Stimulated activated CD4-positive, alpha-beta T cell treated with anti-CD3 and anti-CD28 coated beads, Interleukin-4, amount 100 ng/mL, for 4 hours (primary cell): ENCODE data around the gene ULK3.

Experiments
- DNase-seq, 2 experiments: peaks; one replicate each; pipeline ENCODE4 v3.0.0-alpha.2; 2020

ULK3 gene

DNA sequence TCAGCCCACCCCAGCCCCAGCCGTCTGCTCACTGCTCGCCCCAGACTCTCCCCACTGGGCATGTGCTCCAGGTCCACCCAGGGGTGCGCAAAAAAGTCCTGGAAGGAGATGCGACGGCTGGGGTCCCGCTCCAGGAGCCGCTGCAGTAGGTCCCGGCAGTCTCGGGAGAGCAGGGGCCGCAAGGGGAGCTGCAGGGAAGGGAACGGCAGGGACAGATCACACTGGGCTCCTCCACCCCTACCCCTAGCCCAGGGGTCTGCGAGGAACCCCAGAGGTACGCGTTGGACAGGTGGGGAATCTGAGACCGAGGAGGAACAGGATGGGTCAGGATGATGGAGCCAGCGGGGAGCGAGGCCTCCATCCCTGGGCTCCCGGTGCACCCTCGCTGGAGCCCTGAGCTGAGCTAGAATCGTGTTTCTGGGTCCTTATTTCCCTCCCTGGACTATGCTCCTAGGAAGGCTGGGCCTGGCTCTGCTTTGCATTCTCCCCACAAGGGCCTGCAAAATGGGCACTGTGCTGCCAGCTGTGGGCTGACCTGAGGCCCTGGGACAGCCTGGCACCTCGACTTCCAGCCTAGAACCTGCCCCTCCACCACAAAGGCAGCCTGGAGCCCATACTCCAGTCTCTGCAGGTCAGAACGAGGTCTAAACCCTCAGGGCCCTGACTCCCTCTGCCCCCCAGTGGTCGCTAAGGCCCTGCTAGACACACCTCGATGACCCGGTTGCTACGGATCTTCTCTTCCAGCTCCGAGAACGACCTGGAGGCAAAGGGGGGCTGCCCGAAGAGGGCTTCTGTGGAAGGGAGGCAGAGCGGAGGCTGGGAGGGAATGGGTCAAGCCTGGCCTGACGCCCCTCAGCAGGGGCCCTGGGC, 3.2 kb downstream of the ULK3 start:
- DNase-seq: no peak

DNA sequence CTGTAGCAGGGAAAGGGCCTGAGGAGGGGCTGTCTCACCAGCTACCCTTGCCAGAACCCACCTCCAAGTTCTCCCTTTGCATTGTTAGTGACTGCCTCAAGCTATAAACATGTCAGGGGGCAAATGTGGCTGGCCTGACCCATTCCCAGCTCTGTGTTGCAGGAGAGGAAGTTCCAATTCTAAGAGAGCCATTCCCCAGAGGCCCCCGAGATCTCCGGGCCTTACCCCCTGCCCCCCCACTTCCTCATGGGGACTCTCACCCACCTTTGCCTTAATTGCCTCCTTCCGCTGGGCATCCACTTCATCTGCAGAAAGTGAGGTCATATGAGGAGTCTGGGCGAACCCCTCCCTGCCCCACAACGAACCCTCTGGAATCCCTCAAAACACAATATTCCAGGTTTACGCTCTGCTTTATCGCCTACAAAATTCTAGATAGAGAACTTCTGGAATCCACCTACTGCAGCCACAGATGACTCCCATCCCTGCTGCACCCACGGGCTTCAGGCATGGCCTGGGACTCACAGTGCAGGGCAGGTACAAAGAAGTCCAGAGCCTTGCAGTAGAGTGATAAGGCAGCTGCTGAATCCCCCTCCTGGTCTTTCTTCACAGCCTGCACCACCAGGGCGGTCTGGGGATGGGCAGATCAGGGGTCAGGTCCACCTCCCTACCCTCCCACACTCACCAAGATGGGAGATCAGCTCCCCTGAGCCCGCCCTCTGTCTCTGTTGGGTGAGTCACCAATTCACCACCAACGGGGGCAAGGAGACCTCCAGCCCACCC, 4.0 kb downstream of the ULK3 start:
- DNase-seq: no peak

DNA sequence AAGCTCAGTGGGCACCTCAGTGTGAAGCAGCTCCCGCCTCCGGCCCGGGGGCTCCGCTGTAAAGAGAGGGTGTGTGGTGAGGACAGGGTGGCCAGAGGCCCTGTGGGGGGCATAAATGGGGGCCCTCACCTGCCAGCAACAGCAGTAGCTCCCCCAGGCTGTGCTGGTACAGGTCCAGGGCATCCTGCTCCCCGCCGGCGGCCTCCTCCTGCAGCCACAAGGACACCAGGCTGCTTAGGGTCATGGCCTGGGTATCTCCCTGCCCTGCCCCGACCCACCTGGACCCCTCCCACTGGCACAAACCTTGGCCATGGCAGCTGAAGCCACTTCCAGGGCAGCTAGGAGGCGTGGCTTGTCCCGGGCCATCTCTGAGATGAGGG, 4.8 kb downstream of the ULK3 start:
- no peak for DNase-seq

DNA sequence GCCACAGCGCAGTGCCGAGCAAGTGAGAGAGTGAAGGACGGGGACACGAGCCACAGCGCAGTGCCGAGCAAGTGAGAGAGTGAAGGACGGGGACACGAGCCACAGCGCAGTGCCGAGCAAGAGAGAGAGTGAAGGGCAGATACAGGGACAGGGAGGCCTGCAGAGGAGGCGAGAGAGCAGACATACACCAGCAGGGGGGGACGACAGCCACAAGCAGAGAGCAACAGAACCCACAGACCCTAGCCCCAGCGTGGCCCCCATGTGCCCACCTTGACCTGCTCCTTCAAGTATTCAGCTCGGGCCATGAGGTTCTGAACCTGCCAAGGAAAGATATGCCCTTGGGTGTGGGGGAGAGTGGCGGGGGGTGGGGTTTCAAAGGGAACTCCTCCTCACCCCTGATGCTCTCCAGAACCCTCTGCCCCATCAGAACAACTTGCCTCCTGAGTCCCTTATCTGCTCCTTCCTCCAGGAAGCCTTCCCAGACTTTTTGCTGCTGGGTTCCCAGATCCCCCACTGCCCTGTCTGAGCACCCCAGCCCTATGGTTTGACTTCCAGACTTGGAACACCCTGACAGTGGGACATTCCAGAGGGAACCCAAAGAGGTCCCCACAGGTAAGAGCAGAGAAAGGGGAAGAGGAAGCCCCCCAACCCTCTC, 5.3 kb downstream of the ULK3 start:
- DNase-seq: no peak

DNA sequence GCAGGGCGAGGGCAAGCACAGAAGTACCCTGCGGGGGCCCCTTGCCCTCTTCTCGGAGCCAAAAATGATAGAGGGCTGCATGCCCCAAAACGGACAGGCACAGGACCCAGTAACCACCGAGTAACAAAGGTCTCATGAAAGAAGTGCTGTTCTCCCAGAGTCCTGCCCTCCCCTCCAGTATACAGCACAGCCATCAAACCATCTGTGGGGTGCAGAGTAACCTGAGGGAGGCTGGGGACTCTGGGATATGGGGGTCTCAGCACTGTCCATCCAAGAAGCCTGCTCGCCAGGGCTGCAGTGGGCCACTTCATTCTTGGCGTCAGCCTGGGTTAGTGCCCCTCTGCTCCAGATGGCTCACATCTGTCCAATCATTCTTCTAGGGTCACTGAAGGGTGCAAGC, 6.1 kb downstream of the ULK3 start:
- DNase-seq: no peak

DNA sequence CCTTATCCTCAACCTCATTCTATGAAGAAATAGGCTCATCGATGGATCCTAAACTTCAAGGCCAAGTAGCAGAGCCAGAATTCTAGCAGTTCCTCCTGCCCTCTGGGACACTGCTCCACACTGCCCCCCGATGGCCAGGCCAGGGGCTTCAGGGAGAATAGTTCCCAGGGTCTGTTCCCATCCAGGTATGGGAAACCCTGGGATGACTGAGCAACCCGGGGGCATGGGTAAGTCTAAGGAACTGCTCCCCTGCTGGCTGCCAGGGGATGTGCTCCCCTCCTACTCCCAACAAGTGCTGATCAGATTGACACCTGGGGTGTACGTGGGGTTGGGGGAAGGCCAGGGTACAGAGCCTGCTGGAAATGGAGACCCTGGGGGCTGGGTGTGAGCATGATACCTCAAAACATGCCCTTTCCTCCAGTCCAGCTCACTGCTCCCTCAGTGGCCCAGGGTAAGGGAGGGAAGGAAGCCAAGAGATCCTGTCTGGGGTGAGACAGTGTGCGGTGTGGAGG, 7.6 kb downstream of the ULK3 start:
- DNase-seq: peak; percentile 13 to 56

DNA sequence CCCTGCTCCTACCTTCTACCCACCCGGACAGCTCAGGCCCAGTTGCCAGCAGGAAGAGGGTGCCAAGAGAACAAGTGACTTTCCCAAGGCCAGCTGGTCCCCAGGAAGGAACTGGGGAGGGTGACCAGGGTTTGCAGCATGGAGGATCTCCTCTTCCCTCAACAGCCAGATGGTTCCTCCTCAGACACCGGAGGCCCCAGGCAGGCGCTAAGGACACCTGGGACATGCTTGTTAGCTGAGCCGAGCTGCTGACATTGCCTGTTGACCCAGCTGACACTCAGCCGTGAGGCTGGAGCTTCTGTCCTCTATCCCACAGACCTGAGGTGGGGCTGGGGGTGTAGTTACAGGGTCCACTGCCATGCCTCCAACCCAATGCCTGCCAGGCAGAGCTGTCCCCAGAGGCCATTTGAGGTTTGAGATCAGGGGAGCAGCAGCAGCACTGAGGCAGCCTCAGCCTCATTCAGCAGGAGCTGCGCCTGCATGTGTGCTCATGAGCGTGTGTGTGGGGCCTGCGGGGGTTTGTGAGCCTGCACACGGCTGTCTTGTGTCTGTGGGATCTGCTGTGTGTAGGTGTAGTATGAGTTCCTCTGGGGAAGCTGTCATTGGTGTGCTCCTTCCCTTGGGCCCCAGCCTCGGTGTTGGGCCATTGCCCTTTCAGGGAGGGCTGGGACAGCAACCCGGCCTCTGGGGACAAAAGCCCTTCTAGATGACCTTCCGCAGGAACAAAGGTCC, 9.4 kb downstream of the ULK3 start:
- no peak for DNase-seq

DNA sequence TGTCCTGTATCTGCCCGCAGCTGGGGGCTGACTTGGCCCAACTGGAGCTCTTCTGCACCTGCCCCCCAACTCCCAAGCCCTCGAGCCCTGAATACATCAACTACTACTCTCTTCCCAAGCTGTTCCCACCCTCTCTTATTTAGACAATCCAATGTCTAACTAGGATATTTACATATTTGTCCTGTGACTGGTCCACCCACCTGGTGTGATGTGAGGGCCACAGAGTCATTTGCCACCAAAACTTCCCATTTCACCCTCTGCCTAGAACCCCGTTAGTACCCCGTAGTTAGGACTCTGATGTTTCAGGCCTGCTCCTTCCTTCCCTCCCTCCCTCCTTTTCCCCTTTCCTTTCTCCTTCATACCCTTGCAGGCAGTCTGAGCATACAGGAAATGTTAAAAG, 10.1 kb downstream of the ULK3 start:
- DNase-seq: no peak

DNA sequence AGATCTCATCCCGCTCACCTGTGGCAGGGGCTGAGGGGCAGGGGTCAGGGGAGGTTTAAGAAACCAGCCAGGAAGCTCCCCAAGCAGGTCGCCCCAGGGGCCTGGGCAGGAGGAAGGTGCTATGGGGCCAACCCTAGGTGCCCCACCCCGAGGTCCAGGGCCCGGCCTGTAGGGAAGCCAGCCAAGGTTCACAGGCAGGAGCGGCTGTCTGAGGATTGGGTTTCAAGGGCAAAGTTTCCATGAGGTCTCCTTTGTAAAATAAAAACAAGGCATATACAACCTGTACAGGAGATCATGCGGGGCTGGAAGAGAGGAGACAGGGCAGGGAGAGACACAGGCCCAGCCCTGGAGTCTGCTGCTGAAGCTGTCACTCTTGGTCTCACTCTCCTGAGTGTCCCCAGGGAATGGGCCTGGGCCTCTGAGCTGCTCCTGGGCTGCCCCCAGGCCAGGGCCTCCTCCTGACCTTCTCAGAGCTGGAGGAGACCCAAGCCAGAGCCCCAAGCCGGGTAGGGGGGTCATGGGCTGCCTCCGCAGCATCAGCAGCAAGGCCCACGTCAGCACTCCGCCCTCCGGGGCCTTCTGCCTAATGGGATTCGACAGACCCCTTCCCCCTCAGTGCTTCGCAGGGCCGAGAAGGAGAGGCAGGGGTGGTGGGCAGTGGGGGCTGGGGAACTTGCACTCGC, 11.0 kb downstream of the ULK3 start:
- no peak for DNase-seq

DNA sequence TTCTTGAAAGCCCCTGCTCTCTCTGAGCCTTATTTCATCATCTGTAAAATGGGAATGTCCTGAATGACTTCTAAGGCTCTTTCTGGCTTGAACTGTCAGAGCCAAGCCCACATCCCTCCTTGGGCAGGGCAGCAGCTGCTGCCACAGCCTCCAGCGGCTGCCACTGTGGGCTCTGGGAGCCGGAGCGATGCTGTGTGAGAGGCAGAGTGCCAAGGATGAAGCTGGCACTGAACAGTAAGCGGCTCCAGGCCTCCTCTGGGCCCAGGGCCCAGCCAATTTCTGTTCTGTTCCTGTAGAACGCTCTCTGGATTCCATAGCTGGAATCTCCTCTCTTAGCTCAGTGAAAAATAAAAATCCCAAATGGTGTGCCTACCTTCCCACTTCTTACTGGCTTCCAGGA, 12.1 kb downstream of the ULK3 start:
- DNase-seq: no peak

DNA sequence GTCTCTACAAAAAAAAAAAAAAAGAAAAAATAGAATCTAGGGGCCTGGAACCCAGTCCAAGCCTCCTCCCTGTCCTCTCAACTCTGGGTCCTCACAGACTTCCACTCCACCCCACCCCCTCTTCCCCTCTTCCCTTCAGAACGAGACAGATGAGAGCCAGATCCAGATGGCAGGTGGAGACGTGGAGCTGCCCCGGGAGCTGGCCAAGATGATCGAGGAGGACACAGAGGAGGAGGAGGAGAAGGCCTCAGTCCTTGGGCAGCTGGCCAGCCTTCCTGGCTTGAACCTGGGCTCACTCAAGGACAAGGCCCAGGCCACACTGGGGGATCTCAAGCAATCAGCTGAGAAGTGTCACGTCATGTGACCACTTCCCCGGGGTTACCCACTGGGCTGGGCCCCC, 13.0 kb downstream of the ULK3 start:
- DNase-seq: no peak

DNA sequence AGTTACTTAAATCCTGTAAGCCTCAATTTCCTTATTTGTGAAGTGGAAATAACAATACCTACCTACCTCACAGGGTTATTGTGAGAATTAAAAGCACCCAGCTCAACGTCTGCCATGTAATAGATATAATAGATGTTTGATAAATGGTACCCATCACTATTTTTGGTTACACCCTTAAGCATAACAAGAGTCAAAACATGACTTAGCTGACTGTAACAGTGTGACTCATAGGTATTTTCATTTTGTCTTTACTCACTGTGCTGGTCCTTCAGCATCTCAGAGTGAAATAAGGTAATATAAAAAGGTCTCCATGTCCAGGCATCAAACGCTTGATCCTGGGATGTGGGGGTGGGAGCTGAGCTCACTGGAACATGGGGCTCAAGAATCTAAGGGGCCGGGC, 13.5 kb downstream of the ULK3 start:
- no peak for DNase-seq

DNA sequence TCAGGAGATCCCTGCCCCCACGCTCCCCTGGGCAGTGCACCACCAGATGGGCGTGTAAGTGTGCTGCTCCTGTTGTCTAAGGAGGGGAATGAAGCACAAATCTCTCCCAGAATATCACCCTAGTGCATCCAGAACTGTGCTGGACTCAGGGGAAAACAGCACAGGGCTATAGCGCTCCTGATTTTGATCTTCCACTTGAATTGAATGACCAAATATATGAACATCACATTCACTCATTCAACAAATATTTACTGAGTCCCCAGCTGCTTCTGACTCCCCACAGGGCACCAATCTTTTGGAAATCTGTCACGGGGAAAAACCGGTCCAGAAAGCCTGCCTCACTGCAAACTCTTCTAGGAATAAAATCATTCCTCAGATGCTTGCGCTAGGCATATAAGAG, 14.1 kb downstream of the ULK3 start:
- no peak for DNase-seq

DNA sequence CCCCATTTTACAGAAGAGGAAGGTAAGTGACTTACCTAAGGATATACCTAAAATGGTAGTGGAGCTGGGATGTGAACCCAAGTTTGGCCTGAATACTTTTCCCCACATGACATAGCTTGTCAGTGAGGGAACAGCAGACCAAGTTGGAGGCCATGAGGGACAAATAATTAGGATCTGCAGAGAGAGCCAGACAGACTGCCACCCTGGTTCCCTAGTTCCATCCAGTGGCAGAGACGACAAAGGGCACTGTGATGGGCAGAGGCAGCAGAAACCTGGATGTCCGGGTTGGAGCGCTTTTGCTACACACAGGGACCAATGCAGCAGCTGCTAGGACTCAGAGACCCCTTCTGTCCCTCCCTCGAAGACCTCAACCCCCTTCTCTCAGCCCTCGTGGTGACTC, 15.3 kb downstream of the ULK3 start:
- DNase-seq: no peak

DNA sequence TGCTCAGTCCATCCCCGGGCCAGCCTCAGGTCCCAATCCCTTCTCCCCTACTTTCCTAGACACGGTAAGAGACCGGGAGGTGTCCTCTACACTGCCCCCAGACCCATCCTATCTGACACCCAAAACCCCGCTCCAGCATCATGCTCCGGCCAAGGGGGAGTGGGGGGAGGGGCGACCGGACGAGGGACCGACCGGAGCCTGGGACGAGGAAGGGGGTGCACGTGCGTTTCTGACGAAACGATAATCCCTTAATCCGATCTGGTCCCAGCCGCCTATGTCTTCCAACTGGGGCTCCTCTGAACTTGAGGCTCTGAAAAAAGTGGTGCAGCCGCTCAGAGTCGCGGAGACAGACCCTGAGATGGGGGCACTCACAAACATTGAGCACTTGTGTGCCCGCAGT, 16.0 kb downstream of the ULK3 start:
- no peak for DNase-seq

DNA sequence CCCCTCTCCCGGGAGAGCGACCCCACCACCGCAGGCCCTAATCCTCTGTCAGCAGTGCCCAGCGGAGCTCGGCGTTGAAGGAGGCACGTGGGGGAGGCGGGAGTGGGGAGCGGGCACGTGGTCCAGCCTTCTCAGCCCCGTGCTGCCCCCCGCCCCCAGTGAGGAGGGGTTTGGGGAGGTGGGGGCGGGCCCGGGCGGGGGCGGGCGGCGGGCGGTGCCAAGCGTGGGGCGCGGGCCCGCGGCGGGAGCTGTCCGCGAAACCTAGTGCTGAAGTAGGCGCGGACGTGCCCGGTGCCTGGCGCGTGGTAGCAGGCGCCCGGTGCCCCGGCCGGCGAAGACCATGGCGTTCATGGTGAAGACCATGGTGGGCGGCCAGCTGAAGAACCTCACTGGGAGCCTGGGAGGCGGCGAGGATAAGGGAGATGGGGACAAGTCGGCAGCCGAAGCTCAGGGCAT, 16.6 kb downstream of the ULK3 start, which contains the start of gene CPLX3:
TSS of gene CPLX3 (plus strand) at position 264 of the 456 bp plus-strand sequence. CDS start at position 341, 77 bp downstream.
- peak; percentile 9 to 52 for DNase-seq

DNA sequence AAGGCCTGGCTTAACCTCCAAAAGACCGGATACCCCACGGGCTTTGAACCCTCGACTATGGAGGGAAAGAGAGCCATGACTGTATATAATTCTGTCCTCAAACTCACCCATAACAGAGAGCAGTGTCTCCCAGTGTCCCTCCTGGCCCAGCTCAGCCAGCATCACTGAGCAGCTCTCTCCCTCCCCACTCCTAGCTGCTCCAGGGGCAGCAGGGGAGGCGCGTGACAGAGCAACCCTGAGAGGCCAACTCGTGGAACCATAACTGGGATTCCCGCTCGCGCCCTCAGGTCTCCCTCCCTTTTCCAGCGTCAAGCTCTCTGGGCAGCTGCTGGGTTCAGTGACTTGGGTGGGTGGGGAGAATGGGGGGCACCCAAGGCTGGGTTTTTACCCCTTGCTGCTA, 17.1 kb downstream of the ULK3 start:
- DNase-seq: no peak

DNA sequence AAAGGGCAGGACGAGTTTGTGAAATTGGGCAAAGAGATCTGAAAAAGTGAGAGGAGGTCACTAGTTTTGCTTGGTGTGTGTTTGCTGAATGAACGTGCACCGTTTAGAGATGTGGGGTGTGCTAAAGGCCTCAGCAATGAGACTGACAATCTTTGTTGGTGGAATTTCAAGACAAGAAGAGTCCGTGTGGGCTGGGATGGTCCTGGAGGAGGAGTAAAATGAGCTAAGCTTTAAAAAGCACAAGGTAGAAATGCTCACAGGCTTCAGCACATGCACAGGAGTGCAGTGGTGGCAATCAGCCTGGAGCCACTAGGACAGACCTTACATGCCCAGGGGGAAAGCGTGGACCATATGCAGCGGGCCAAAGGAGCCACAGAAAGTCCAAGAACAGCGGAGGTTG, 18.0 kb downstream of the ULK3 start:
- DNase-seq: no peak

DNA sequence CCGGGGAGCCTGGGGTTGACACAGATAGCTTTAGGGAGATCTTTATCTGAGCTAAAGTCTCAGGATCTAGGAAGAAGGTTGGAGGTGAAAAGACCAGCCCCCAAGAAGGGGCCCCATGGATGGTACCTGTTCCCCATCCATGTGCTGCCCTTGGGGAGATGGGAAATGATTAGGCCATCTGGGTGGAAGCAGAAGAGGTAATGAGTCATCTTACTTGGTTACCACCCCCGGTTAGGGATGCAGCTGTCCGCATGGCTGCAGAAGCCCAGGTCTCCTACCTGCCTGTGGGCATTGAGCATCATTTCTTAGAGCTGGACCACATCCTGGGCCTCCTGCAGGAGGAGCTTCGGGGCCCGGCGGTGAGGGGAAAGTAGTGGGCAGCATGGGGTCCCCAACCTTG, 19.6 kb downstream of the ULK3 start:
- DNase-seq: no peak

DNA sequence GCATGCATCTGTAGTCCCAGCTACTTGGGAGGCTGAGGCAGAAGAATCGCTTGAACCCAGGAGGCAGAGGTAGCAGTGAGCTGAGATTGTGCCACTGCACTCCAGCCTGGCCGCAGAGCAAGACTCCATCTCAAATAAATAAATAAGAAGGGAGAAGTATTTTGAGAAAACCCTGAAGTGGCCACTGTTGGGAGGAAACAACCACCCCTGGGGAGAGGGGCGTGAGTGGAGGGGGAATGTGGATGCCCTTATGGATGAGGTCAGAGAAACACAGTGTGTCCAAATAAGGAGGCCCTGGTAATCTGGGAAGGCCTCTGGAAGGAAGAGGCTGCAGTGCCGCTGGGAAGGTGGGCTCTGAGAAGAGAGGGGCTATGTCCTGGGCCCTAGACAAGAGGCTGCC, 20.7 kb downstream of the ULK3 start:
- no peak for DNase-seq

DNA sequence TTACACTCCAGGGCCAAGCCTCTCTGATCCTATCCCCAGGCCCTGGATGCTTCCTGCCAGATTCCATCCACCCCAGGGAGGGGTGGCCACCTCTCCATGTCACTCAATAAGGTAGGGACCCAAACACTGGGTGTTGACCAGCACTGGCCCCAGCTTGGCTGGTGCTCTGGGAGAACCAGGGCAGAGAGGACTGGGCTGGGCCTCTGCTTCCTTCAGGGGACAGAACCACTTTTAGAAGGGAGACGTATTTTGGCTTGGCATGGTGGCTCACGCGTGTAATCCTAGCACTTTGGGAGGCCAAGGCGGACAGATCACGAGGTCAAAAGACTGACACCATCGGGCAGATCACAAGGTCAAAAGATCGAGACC, 21.2 kb downstream of the ULK3 start:
- DNase-seq: no peak
